HG03342 (cell line): Measurements from ENCODE around the gene BIN1.
"Not testable (repeated sequence)": the region's sequence is repeated elsewhere in the genome, so short reads cannot be mapped to it uniquely, and the experiment has no call there.

Experiments used
- ATAC-seq: cut with Tn5 transposase; IDR thresholded peaks from one replicate; pipeline ENCODE4 v1.9.1; 2021; ENCODE audit warnings: mild to moderate bottlenecking, moderate library complexity; ENCODE audit not compliant: unreplicated experiment

BIN1 gene

DNA sequence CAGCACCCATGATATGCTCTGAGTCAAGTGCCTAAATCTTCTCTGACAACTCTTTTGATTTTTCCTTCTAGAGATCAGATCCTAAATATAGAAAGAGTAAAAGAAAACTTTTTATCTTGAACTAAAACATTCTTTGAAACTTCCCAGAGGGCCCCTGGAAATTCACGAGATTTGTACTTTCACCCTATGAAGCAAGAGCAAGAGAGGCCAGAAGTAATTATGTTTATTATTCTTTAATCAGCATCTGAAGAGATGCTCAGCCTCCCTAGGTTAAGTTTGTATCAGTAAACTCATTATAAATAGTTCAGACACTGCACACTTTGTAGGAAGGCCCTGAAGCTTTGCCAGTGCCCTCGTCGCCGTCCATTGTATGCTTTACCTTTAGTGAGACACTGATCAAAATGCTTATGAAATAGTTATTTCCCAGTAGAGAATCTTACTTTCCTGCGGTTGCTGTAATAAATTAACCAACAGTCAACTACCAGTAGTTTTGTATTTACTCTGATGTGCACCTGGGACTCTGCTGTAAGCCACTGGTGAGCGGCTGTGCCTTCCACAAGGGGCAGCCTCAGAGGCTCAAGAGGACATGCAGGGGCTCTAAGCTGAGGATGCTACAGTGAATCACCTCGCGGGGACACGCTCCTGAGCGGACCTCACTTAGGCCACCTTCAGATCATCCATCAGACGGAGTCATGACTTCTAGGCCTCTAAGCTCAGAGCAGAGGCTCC is 71.9 kb downstream of the BIN1 start:
- peak; percentile 35 for ATAC-seq

DNA sequence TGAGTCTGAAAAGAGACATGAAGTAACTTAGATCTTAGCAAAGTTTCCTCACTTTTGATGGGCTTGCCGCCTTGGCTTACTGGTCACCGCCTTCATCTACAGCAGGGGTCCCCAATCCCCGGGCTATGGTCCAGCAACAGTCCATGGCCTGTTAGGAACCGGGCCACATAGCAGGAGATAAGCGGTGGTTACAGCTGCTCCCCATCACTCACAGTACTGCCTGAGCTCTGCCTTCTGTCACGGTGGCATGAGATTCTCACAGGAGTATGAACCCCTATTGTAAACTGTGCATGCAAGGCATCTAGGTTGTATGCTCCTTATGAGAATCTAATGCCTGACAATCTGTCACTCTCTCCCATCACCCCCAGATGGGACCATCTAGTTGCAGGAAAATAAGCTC is 72.9 kb downstream of the BIN1 start:
- no peak for ATAC-seq

DNA sequence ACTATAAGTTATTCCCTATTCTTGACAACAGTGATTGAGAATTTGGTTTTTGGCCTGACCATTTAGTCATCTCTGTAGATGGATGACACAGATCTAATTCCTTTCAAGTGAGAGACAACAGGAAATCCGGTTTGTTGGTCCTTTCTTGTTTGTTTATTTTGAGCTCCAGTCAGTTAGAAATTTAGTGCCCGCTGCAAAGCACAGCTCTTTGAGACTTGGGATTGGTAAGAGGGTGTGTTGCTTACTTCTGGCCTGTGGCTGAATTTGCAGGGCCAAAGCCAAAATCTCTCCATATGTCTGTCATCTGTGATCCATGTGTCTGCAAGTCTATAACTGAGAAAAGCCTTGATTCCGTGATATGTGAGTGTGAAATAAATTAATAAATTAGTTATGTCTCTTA is 74.3 kb downstream of the BIN1 start:
- ATAC-seq, result no peak

DNA sequence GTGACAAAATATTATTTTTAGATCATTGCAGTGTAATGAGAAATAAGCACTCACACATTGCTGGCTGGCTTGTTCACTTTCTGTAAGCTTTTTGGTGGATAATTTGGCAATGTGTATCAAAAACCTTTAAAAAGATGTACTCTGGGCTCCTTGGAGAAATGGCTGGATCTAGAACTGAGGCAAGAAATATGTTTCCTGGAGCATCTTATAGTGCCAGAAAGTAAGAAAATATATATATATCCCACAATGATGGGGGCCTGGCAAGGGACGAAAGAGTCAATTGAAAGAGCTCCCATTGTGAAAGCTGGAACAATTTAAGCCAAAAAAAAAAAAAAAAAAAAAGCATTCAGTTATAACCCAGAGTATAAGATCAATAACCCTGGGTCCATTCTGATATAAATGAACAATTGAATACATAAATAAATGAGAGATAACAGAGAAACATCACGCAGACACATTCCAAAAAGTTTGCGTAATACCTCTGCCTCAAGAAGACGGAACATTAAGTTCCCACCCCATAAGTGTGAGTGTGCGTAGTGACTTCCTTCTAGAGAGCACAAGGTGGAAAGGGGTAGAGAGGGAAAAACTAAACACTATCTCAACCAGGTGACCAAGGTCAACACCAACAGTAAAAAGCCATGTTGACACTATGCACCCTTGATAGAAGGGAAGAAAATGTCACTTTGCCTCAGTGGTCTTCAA is 77.5 kb downstream of the BIN1 start:
- ATAC-seq, result no peak

DNA sequence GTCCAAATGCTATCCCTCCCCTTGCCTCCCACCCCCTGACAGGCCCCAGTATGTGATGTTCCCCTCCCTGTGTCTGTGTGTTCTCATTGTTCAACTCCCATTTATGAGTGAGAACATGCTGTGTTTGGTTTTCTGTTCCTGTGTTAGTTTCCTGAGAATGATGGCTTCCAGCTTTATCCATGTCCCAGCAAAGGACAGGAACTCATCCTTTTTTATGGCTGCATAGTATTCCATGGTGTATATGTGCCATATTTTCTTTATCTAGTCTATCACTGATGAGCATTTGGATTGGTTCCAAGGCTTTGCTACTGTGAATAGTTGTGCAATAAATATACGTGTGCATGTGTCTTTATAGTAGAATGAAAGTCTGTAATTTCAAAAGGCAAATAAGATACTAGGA is 78.2 kb downstream of the BIN1 start:
- ATAC-seq, result not testable (repeated sequence)

DNA sequence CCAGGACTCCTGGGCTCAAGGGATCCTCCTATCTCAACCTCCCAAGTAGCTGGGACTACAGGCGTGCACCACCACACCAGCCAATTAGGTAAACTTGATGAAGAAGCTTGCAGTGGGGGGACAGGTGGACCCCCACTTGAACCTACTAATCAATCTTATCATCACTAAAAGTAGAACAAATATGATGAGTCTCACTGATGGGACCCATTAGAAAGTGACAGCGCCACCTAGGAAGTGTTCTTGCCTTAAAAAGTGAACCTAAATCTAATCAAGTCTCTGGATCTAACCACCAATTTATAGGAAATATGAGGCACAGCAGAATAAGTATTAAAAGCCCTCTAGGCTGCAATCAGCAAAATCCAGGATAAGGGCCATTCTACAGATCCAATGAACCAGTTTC is 79.2 kb downstream of the BIN1 start:
- no peak for ATAC-seq

DNA sequence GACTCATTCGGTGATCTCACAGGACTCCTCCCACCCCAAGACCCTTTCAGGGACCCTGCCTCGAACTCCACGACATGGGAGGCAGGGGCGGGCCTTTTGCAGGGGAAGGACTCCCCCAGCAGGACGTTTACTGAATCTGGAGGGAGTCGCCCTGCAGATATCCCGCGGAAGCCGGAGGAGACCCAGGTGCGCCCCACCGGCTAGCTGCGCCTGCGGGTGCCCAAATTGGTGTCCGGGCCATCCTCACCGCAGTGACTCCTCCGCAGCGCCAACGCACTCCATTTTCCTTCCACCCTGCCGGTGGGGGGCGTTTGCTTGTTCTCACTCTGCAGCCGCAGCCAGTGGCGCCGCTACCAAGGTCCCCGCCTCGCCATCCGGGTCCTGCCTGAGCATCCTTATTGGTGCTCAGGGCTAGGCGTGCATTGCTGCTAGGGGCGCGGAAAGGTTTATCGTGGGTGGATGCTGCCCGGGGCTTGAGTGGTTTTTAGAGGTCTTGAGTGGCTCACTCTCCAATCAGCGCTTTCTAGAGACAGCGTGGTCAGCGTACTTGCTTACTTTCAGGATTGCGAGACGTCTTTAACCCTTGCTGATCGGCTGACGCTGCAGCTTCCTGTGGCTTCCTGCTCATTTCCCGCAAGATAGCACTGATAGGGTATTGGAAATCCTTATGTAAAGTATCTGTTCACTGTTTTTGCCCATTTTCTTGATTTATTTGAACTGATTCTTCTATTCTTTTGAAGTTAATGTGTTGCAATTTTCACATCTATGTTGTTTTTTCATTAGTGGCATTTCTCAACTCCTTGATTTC is 81.4 kb downstream of the BIN1 start:
- ATAC-seq, result peak; percentile 94

DNA sequence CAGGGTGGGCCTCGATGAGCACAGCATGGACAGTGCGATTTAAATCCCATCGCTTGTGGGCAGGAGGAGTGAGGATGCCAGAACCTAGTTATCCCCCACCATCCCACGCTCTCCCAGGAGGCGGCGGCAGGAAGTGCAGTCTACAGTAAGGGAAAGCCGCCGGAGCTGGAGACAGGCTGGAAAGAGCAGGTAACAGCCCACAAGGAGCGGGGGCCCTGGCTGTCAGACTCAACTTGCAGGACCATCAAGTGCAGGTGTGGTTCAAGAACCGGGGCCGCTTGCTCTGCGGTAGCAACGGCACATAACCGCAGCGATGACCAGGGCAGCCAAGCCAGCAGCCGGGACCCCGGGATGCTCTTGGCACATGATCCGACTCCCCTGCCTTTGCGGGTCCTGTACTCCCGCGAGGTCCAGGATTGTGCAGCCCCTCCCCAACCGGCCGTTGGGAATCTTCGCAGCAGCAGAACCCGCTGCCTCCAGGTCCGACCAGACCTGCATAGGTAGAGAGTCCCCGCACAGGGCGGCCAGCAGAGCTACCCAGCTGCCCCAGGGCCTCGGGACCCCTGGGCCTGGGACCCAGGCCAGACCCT is 82.1 kb downstream of the BIN1 start:
- ATAC-seq, result no peak

DNA sequence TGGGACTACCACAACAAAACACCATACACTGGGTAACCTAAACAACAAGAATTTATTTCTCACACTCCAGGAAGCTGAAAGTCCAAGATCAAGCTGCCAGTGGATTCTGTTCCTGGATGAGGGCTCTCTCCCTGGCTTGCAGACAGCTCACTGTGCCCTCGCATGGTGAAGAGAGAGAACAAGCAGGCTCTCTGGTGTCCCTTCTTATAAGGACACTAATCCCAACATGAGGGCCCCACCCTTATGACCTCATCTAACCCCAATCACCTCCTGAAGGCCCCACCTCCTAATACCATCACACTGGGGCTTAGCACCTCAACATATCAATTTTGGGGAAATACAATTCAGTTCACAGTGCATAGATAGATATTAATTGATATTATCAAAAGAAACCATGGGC is 83.5 kb downstream of the BIN1 start:
- ATAC-seq, result no peak

DNA sequence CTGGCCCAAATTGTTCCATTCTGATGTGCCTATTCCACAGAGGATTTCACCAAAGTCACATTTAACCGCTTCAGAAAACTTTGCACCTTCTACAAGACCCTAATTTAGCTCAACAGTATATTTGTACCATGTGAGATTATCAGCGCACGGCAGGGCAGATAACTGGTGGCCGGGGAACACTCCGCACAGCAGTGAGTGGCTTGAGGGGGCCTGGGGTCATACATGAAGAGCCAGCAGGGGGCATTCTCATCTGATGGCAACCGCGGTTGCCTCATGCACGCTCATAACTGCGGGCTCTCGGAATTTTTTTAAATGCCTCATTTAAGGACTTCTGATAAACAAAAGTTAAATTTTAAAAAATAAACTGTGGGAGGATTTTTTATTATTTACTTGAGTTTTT is 84.1 kb downstream of the BIN1 start:
- ATAC-seq, result no peak

DNA sequence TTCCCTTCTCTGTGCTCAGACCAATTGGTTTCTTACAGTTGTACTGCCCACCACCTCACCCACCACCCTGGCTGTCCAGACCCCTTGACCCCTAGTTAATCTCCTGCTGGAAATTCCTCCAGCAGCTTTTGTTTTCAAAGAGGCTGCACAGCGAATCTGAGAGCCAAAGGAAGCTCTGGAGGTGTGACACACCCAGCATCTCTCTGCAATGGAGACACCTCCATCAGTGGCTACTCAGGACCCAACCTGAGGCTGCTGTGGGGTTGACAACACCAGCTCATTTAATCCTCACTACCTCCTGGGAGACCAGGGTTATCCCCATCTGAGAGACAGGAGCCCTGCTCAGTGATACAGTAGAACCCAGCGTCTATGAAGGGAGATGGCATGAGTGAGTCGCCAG is 86.4 kb downstream of the BIN1 start:
- ATAC-seq, result no peak

DNA sequence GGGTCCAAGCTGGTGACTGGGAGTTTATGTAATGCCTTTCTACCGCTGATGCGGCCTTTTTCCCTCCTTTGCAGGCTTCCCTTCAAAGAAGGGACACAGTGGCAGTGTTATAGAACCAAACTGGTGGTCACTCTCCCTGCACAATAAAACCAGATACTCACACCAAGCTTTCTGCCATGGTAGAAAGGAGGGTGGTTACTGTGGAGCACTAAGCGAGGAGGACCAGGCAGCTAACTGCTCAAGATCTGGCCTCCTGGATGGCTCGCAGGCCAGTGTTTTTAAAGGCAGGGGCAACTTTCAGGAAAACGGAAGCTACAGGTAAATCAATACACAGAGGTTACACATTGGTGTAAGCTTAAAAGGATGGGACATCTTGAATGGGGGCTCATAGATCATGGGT is 89.4 kb downstream of the BIN1 start:
- no peak for ATAC-seq

DNA sequence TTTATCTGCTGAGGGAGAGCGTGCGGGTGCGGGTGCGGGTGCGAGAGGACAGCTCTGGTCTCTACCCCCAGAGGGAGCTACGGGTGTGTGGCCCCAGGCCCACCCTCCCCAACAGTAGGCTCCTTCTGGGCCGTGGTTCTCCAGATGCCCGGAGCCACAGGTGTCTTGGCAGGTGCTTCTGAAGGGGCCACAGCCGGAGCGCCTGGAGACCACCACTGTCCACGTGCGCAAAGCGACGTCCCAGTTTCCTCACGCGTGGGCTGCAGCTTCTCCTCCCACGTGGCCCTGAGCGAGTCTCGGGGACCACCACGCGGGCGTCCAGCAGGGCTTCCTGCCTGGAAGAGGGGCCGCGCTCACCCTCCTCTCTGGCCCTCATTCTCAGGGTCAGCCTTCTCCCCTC is 90.6 kb downstream of the BIN1 start:
- ATAC-seq, result no peak

DNA sequence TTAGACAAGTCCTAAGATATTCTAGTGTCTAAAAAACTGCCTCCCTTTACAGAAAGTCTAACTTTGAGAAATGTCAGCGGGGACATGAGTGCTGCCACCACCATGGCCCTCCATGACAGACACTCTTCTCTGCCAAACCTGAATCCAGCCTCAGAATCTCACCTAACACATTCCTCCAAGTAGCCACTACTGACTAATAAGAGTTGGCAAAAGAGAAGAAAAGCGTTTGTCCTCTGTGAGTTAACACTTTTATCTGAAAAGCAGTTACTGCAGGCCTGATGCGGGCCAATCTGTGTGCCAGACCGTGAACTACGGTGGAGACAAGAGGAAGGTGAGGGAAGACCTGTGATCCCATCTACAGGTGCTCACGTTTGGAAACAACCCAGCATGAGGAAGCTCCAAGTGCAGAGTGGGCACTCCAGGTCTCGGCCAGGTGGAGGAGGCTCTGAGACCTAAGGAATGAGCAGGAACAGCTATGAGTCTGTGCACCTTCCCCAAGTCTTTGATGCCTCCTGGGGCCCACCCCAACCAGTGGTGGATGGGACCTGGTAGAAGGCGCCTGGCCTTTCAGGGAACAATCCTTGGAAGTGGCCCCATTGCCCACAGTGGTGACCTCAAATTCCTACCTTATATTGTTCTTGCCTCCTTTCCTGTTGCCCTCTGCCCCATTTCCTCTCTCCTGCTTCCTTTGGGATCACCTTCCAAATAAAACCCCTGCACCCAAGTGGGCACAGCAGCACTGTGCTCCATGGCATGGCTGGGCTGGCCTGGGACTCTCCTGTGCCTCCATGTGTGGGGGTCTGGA is 91.6 kb downstream of the BIN1 start:
- no peak for ATAC-seq

DNA sequence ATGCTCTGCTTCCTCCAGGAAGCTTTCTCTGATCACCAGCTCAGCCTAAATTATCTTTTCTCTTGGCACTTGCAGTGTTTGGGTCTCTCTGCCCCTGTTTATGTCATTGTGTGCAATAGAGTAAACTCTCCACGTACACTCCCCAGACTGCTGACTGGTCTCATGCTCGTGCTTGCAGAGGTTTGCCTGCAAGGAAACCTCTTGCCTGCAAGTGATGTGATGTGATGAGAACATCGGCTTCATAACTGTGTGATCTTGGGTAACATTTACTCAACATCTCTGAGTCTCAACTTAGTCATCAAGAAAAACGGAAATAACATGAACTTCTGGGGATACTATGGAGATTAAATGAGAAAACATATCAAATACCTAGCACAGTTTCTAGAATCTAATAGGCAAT is 92.3 kb downstream of the BIN1 start:
- no peak for ATAC-seq

DNA sequence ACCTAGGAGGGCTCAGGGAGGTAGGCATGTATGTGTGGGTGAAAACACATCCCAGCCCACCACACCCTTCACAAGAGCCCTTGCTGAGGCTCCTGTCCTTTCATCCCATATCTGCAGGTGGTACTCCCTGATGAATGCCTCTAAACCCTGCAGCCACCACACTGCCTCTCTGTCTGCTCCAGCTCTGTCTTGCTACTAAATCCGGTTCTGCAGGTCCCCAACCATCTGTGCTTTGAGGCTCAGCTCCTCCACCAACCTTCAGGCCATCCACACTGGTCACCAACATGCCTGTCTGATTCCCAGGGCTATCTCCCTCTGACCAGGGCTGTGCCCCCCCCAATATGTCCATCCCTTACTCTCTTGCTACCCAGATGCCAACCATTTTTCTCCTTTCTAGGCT is 92.7 kb downstream of the BIN1 start:
- no peak for ATAC-seq

DNA sequence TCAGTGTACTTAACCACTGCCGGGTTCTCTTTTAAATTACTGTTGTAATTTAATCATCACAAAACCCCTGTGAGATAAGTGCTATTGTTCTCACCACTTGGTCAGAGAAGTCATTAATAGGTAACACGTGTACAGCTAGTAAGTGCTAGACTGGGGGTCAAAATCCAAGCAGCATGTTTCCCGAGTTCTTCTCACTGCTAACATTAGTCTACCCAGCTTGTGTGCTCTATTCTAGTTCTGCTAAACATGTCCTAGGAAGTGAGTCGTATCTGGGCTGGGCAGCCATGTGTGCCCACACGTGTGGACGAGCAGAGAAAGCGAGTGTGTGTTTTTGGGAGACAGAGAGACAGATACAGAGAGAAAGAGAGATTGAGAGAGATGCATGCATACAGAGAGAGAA is 94.1 kb downstream of the BIN1 start:
- ATAC-seq, result no peak

DNA sequence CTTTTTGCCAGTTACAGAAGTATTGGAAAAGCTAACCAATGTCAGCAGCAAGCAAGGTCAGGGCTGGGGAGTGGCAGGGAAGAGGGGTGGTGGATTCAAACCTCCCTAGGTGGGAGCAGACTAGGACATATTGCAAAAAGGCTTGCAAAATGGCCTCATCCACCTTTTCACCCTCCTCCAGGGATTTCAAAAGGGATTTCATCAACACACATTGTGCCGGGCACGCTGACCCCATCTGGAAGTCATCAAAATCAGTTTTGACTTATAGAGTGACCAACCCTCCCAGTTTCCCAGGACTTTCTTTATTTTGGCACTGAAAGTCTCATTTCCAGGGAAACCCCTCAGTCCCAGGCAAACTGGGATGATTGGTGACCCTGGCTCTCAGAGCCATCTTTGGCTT is 94.7 kb downstream of the BIN1 start:
- no peak for ATAC-seq

DNA sequence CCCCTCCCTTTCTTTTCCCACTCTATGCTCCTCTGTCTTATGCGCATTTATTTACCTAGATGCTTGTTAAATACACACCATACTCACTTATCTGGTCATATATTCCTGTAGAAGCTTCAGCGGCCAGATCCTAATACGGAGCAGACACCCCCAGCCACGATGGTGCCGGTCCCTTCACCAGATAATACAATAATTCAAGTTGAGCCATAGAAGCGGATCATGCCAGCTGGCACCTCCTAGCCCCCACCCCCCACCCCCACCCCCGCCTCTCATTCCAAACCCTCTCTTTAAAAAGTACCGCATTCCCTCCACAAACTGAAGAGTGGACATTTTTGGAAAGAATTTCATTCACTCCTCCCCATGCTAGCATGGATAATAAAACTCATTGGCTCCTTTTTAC is 95.2 kb downstream of the BIN1 start:
- ATAC-seq, result no peak

DNA sequence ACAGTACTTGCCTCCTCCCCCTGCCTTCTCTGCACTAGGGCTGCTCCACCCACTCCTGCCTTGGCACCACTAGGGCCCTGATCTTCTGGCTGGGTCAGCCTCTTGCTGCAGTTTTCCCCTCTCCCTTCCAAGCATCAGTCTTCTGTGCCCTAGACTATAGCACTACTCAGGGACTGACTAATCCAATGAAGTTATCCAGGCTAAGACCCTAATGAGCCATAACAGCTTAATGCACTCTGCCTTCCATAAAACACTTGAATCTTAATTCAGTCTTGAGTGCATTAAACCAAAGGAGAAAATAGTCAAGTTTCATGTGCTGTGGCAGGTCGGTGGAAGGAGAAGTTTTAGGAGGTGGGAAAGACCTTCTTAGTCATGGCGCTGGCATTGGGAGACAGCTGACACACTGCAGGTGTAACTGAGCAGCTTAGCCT is 95.7 kb downstream of the BIN1 start:
- no peak for ATAC-seq
